Activated CD8-positive, alpha-beta memory T cell treated with anti-CD3 and anti-CD28 coated beads for 36 hours (primary cell): ENCODE results near the gene PPP1R3E. TPM values are rescaled to one million over a fixed set of nuclear protein-coding genes. Genes with fewer than 3 reads are reported as not detected.
"Not testable (repeated sequence)": the region's sequence is repeated elsewhere in the genome, so short reads cannot be mapped to it uniquely, and the experiment has no call there.

Experiments used
- CTCF ChIA-PET: fragments of 350-600 bp; sonication (Branson Sonifier 250); formaldehyde crosslinking; loops from one replicate; lab custom pipeline; 2021; ENCODE audit warnings: antibody characterized with exemption; lab: Charles Lee
- POLR2A ChIA-PET: fragments of 350-600 bp; sonication (Branson Sonifier 250); formaldehyde crosslinking; loops from one replicate; lab custom pipeline; 2021; ENCODE audit warnings: antibody characterized with exemption; lab: Charles Lee
- total RNA-seq, 2 experiments: library from RNA; stranded (reverse); gene quantifications; one replicate each; pipeline ENCODE4 v1.2.3, GENCODE V29; 2021

PPP1R3E gene
- total RNA-seq, 2 experiments from 2014 or later: 16.2 to 18.8 TPM

- ChIA-PET CTCF (interaction anchor here (2.2 to 2.4 kb wide), 2 partner anchors 10 to 37 kb away, joined by 10 to 13 read pairs; partner anchors contain the start of gene PABPN1), POLR2A (interaction anchor here (0.7 to 2.3 kb wide), 5 partner anchors 17 to 997 kb away, joined by 3 to 19 read pairs (median 7); partner anchors contain the start of genes PABPN1, PPP1R3E and RNF212B)
Measured at GRCh38 chr14:23284654-23285529, 17.8 kb downstream of the PPP1R3E start.

GRCh38 chr14:23281247-23281646, 21.4 kb downstream of the PPP1R3E start:
- POLR2A ChIA-PET: no interaction called here
- CTCF ChIA-PET: no interaction called here

DNA sequence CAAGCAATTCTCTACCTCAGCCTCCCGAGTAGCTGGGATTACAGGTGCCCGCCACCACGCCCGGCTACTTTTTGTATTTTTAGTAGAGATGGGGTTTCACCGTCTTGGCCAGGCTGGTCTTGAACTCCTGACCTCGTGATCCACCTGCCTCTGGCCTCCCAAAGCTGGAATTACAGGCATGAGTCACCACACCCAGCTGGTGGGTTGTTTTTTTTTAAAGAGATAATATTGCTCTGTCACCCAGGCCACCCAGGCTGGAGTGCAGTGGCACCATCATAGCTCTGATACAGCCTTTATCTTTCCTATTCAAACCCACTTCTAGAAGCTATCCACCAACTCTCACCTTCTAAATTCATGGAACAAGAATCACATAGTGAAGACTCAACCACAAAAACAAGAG, 24.7 kb downstream of the PPP1R3E start:
- POLR2A ChIA-PET, CTCF ChIA-PET: not testable (repeated sequence)

GRCh38 chr14:23277189-23277588, 25.5 kb downstream of the PPP1R3E start:
- POLR2A ChIA-PET: no interaction called here
- CTCF ChIA-PET: interaction anchor here (1.3 kb wide), 2 partner anchors 15 to 18 kb away, joined by 4 read pairs; no protein-coding TSS in a partner anchor

GRCh38 chr14:23275412-23275811, 27.2 kb downstream of the PPP1R3E start:
- POLR2A ChIA-PET: no interaction called here
- CTCF ChIA-PET: interaction anchor here (0.8 kb wide), 1 partner anchor 19 kb away, joined by 5 read pairs; no protein-coding TSS in a partner anchor

GRCh38 chr14:23269193-23269592, 33.5 kb downstream of the PPP1R3E start:
- ChIA-PET CTCF (interaction anchor here (1.3 kb wide), 1 partner anchor 58 kb away, joined by 4 read pairs; no protein-coding TSS in a partner anchor), POLR2A (no interaction called here)

- CTCF ChIA-PET, POLR2A ChIA-PET: not testable (repeated sequence)
Measured at GRCh38 chr14:23260849-23261248, 41.8 kb downstream of the PPP1R3E start.

DNA sequence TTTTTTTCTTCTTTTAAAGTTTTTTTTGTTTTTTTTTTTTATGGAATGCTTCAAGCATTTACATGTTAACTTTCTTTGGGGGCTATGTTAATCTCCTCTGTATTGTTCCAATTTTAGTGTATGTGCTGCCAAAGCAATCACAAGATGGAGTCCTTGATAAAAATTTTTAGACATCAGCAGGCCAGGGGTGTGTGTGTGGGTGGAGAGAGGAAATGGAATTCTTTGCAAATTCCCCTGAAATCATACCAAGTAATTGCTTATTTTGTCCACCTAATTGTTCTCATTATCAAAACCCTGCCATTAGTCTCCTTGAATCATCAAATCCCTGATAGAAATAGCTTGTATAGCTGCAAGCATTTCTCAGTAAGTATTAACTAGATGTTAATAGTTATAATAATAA, 43.2 kb downstream of the PPP1R3E start:
- CTCF ChIA-PET: no interaction called here
- POLR2A ChIA-PET: no interaction called here

DNA sequence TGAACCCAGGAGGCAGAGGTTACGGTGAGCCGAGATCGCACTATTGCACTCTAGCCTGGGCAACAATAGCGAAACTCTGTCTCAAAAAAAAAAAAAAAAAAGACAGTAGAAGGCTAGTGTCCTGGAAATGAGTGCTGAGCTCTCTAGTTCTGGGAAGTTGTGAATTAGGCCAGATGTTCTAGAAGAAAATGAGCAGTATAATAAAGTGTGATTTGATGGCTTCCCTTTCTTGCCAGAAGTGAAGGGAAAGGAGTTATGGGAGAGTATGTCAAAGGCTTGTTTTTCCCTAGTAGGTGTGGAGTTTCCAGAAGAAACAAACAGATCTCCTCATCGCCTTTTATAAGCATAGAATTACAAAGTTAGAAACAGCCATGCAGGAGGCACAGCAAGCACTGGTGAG, 44.4 kb downstream of the PPP1R3E start:
- CTCF ChIA-PET: no interaction called here
- POLR2A ChIA-PET: no interaction called here

- ChIA-PET CTCF (no interaction called here), POLR2A (no interaction called here)
Measured at GRCh38 chr14:23252420-23253333, 50.0 kb downstream of the PPP1R3E start.

GRCh38 chr14:23252006-23252405, 50.7 kb downstream of the PPP1R3E start:
- ChIA-PET POLR2A (no interaction called here), CTCF (no interaction called here)

GRCh38 chr14:23249824-23250223, 52.8 kb downstream of the PPP1R3E start:
- ChIA-PET CTCF (interaction anchor here (1.9 kb wide), 1 partner anchor 129 kb away, joined by 6 read pairs; no protein-coding TSS in a partner anchor), POLR2A (no interaction called here)

DNA sequence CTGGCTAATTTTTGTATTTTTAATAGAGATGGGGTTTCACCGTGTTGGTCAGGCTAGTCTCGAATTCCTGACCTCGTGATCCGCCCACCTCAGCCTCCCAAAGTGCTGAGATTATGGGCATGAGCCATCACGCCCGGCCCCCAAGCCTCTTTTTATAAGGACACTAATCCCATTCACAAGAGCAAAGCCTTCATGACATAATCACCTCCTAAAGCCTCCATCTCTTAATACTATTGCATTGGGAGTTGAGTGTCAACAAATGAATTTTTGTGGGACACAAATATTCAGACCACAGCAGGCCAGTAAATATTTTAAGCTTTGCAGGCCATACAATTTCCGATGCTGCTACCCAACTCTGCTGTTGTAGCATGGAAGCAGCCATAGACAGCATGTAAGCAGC, 54.1 kb downstream of the PPP1R3E start:
- ChIA-PET POLR2A (no interaction called here), CTCF (interaction anchor here (1.9 kb wide), 1 partner anchor 128 kb away, joined by 6 read pairs; no protein-coding TSS in a partner anchor)

Other genes with a start within 250 kb of the PPP1R3E start
- gene CDH24, start 245.3 kb downstream of the PPP1R3E start, total RNA-seq: under 1 TPM; 0.53 to 0.82 TPM
- gene ACIN1, start 207.7 kb downstream of the PPP1R3E start, total RNA-seq: 100 to 1,000 TPM; 190 to 191 TPM
- 10 to 100 TPM; 51.6 to 56.5 TPM for gene C14orf119, start 207.4 kb downstream of the PPP1R3E start, total RNA-seq
- gene CIROP, start 197.9 kb downstream of the PPP1R3E start, total RNA-seq: not detected
- gene CEBPE, start 183.6 kb downstream of the PPP1R3E start, total RNA-seq: under 1 TPM; 0.19 to 0.21 TPM
- under 1 TPM; 0.40 to 0.86 TPM for gene SLC7A8, start 119.2 kb downstream of the PPP1R3E start, total RNA-seq
- gene RNF212B, start 64.9 kb downstream of the PPP1R3E start, total RNA-seq: not detected
- gene HOMEZ, start 16.7 kb downstream of the PPP1R3E start, total RNA-seq: 10 to 100 TPM; 13.7 to 15.6 TPM
- gene BCL2L2, start 4.0 kb upstream of the PPP1R3E start, total RNA-seq: under 1 TPM; 0.69 to 0.99 TPM
- 100 to 1,000 TPM; 294 to 299 TPM for gene PABPN1, start 18.6 kb upstream of the PPP1R3E start, total RNA-seq
- 1 to 10 TPM; 2.0 to 2.1 TPM for gene SLC22A17, start 50.0 kb upstream of the PPP1R3E start, total RNA-seq
- not detected for gene EFS, start 62.3 kb upstream of the PPP1R3E start, total RNA-seq
- not detected for gene IL25, start 70.0 kb upstream of the PPP1R3E start, total RNA-seq
- not detected for gene CMTM5, start 74.2 kb upstream of the PPP1R3E start, total RNA-seq
- not detected for gene MYH6, start 105.4 kb upstream of the PPP1R3E start, total RNA-seq
- gene MYH7, start 132.8 kb upstream of the PPP1R3E start, total RNA-seq: not detected
- 10 to 100 TPM; 71.0 to 74.1 TPM for gene NGDN, start 166.8 kb upstream of the PPP1R3E start, total RNA-seq
- 1 to 10 TPM in 1 of 2 experiments, under 1 TPM in 1; 0.97 to 1.3 TPM for gene ZFHX2, start 248.9 kb upstream of the PPP1R3E start, total RNA-seq